Measurements from ENCODE around the gene ACACA.
A peak's percentile ranks its signal among the peaks of the same experiment; 100 is the strongest.

ACACA gene

DNA sequence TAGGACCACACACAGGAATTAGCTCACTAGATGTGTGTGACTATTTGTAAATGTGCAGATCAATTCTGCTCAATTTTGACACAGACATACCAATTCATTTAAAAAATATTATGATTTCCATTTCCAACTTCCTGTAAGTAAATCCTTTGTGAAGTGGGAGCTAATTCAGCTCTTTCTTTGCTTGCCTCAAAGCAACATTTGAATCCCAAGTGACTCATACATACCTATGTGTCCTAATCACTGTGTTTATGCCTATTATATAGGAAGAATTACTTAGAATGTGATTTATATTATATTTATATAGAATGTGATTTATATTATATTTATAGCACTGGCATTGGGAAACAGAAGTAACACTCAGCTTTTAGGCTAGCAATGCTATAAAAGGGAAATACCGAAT lies 226.7 kb downstream of the ACACA start:
- no peak overlapping the region for H3K27ac ChIP-seq
- TF ChIP-seq ZFX (IDR thresholded peaks at IDR 0.05), result no peak
- no peak for TF ChIP-seq CTCF (conservative IDR thresholded peaks at IDR 0.05)

GRCh38 chr17:37177254-37177870 lies 229.3 kb downstream of the ACACA start:
- H3K27ac ChIP-seq, result no peak overlapping the region
- TF ChIP-seq ZFX (IDR thresholded peaks at IDR 0.05) (no peak), CTCF (conservative IDR thresholded peaks at IDR 0.05) (no peak)

GRCh38 chr17:37176723-37177122 lies 229.9 kb downstream of the ACACA start:
- no peak overlapping the region for H3K27ac ChIP-seq

GRCh38 chr17:37174205-37174604 lies 232.4 kb downstream of the ACACA start:
- H3K27ac ChIP-seq, result no peak overlapping the region
- peak; percentile 25 for TF ChIP-seq CTCF (conservative IDR thresholded peaks at IDR 0.05)
- TF ChIP-seq ZFX (IDR thresholded peaks at IDR 0.05), result no peak

More at GRCh38 chr17:37176723-37177122, 229.9 kb downstream of the ACACA start:
- TF ChIP-seq ZFX (IDR thresholded peaks at IDR 0.05) (no peak), CTCF (conservative IDR thresholded peaks at IDR 0.05) (no peak)

- no peak for TF ChIP-seq ZFX (IDR thresholded peaks at IDR 0.05)
- no peak for TF ChIP-seq CTCF (conservative IDR thresholded peaks at IDR 0.05)
- no peak overlapping the region for H3K27ac ChIP-seq
Observed at GRCh38 chr17:37170881-37171425, 235.7 kb downstream of the ACACA start.

DNA sequence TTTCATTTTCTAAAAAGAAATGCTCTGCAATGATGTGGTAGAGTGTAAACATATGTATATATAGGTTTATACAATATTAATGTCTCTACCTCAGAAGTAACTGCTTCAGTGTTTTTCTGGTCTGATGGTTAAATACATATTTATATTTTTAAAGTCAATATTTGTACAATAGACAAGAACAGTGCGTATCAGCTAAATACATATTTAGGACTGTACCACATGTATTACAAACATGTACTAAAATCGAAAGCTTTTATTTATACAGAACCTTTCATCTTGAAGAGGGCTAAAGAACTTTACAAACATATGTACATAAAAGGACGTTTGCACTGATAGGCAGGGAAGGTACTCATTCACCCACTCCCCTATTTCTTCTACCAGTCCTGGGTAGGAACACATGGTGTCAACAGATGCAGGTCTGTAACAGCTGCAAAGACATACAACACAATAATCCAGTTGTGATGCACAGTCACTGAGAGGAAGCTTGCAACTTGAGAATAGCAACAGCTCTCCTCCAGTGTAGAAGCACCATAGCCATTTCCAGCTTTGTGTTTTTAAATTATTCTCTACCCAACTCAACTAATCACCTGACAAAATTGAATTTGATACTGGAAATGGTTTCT lies 237.8 kb downstream of the ACACA start:
- peak overlapping the region; percentile 41; the same call in 1 of the 2 replicates for H3K27ac ChIP-seq
- no peak for TF ChIP-seq CTCF (conservative IDR thresholded peaks at IDR 0.05)
- TF ChIP-seq ZFX (IDR thresholded peaks at IDR 0.05), result no peak

DNA sequence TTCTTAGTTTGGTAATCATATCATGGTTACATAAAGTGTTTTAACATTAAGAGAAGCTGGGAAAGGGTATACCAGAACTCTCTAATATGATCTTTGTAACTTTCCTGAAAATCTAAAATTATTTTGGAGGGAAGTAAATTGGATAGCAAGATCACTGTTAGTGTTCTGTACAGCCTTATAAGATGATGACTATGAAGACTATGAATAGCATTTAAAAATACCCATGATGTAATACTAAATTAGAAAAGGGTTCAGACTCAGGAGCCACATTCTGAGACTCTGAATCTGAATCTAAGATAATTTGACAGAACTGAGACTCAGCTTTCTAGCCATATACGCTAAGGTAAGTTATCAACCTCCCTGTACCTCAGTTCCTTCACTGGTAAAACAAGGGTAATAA lies 238.9 kb downstream of the ACACA start:
- H3K27ac ChIP-seq, result no peak overlapping the region
- TF ChIP-seq ZFX (IDR thresholded peaks at IDR 0.05) (no peak), CTCF (conservative IDR thresholded peaks at IDR 0.05) (no peak)

Data from C4-2B (cell line).